GM12801 (cell line): Measurements from ENCODE around the gene UBAC2.

Source experiments
- CTCF ChIP-seq: IDR thresholded peaks from one replicate; pipeline ENCODE4 v1.5.1; 2011; ENCODE audit warnings: control low read depth; ENCODE audit not compliant: insufficient read length; ENCODE audit errors: extremely low read depth

UBAC2 gene

GRCh38 chr13:99190147-99190985 lies 10.3 kb upstream of the UBAC2 start:
- no peak for TF ChIP-seq CTCF

GRCh38 chr13:99191336-99191899 lies 9.2 kb upstream of the UBAC2 start:
- no peak for TF ChIP-seq CTCF

GRCh38 chr13:99191900-99192399 lies 8.7 kb upstream of the UBAC2 start:
- TF ChIP-seq CTCF = no peak

- TF ChIP-seq CTCF = no peak
Observed at GRCh38 chr13:99192480-99192879, 8.2 kb upstream of the UBAC2 start.

GRCh38 chr13:99193152-99193551 lies 7.5 kb upstream of the UBAC2 start:
- no peak for TF ChIP-seq CTCF

- TF ChIP-seq CTCF = no peak
Observed at GRCh38 chr13:99196466-99197116, 4.1 kb upstream of the UBAC2 start.

DNA sequence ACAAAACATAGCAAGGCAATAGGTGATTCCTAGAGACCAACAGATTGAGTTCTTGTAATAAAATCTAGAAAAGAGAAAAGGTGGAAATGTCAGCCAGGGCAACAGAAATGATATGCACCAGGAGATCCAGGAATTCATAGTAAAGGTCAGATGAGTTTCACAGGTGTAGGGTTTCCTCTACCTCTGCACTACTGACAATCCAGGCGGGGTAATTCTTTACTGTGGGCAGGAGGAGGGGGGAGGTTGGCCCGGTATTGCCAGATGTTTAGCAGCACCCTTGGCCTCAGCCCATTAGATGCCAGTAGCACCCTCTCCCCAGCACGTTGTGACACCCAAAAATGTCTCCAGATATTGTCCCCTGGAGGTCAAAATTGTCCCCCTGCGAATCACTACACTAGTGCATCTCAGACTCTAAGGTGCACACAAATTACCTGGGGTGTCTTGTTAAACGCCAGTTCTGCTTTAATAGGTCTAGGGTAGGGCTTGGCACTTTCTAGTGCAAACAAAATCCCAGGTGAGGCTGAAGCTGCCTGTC lies 3.5 kb upstream of the UBAC2 start:
- TF ChIP-seq CTCF = no peak
